Activated T-helper 1 cell treated with anti-CD3 and anti-CD28 coated beads, Interleukin-12 subunit alpha, Interleukin-12 subunit beta, Interleukin-2, Interleukin-4 antibody, amounts not matched to agents 30 ng/mL and 10 ng/mL and 1 ng/mL, durations not matched to agents 14 hours and 24 hours and 36 hours (primary cell): ENCODE measurements around the gene COIL. TPM values are rescaled to one million over a fixed set of nuclear protein-coding genes. Genes with fewer than 3 reads are reported as not detected.
A peak's percentile ranks its signal among the peaks of the same experiment; 100 is the strongest.

Source experiments
- DNase-seq: peaks from one replicate; pipeline ENCODE4 v3.0.0; 2021; ENCODE audit warnings: low spot score
- H3K27ac Mint-ChIP-seq: one replicate; pipeline ENCODE4 v1.8.0; 2021; ENCODE audit warnings: mild to moderate bottlenecking, mixed read lengths
- H3K27me3 Mint-ChIP-seq: one replicate; pipeline ENCODE4 v1.8.0; 2022; ENCODE audit warnings: mild to moderate bottlenecking, moderate library complexity, mixed read lengths; ENCODE audit not compliant: insufficient read depth
- H3K36me3 Mint-ChIP-seq: one replicate; pipeline ENCODE4 v1.8.0; 2021; ENCODE audit warnings: low read depth, mixed read lengths
- H3K4me1 Mint-ChIP-seq: one replicate; pipeline ENCODE4 v1.8.0; 2021; ENCODE audit warnings: low read depth, mixed read lengths
- H3K4me3 Mint-ChIP-seq: one replicate; pipeline ENCODE4 v1.8.0; 2021; ENCODE audit warnings: mild to moderate bottlenecking, moderate library complexity, mixed read lengths
- H3K9me3 Mint-ChIP-seq: one replicate; pipeline ENCODE4 v1.8.0; 2021; ENCODE audit warnings: mixed read lengths
- intact Hi-C: fragments of 100-400 bp; cut with micrococcal nuclease; formaldehyde crosslinking; loops from one replicate; pipeline ENCODE4 v1.15.1; 2024
- total RNA-seq: library from RNA; stranded (reverse); gene quantifications from 2 replicates; pipeline ENCODE4 v1.2.3, GENCODE V29; 2022

COIL gene
- total RNA-seq, 1 donor from 2014 or later = 21.0 TPM

DNA sequence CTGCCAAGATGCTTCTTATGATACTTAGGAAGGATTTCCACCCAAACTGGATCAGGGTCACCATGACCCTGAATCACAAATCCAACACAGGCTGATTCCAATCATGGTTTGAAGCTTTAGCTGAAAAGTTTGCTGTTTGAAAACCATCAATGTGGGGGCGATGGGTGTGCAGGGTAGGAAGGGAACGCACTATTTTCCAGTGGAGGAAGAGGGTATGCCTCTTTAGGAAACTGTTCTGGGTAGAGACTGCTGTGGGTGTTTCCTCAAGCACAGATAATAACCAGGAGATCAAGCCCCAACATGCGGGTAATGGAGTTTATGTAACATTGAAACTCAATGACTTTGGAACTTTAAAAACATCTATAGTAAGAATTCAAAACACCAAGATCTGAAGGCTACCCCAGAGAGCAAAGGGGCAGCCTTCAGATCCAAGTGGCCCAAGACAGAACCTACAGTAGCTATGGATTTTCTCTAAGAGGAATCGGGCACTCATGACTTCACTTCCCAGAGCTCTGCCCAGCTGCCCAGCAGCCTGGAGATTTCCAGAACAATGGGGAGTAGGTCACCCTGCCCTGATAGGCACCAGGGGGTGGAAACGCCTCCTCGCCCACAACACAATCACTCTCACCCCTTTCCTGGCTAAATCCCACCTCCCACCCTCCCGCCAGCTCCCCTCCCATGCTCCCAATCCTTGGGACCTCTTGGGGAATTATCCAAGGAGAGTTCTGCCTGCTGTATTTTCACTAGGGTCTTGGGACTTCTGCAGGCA, 69.8 kb downstream of the COIL start:
- Mint-ChIP-seq H3K4me3 (no peak overlapping the region), H3K27me3 (no peaks in the 10 kb centered on the region), H3K4me1 (no peaks in the 10 kb centered on the region), H3K36me3 (peaks cover 71% of the 10 kb centered on the region), H3K27ac (peak overlapping the region; percentile 15), H3K9me3 (peaks cover 13% of the 10 kb centered on the region)
- DNase-seq = no peak
- intact Hi-C loops = loop anchor here (1.0 kb wide), 1 partner anchor 49 kb away; no protein-coding TSS in a partner anchor

DNA sequence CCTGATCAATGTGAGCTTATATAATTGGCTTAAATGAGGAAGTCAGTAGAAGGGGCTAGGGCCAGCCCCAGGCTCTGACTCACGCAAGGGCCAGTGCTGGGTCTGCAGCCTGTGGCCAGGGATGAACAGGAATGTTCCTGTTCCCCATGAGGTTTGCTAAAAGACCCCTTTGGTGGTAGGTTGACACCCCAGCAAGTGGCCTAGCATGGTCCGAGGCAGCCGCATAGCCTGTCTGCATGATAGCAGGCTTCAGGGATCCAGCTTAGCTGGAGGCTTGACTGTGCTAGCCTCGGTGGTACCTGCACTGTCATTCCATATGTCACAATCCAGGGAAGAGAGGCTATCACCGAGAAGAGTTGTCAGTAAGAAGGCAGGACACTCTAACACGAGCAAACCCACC, 70.5 kb downstream of the COIL start:
- no peak overlapping the region for H3K4me3 Mint-ChIP-seq
- H3K27me3 Mint-ChIP-seq = no peaks in the 10 kb centered on the region
- peaks cover 13% of the 10 kb centered on the region for H3K9me3 Mint-ChIP-seq
- H3K36me3 Mint-ChIP-seq = peaks cover 65% of the 10 kb centered on the region
- no peak for DNase-seq
- peaks cover 2% of the 10 kb centered on the region for H3K4me1 Mint-ChIP-seq
- intact Hi-C loops = no loop called here
- no peak overlapping the region for H3K27ac Mint-ChIP-seq

Other genes with a start within 250 kb of the COIL start
- 3.1 TPM in 2 replicates for gene C17orf67, start 127.1 kb downstream of the COIL start, total RNA-seq
- 31.8 and 34.3 TPM in 2 replicates for gene DGKE, start 126.9 kb downstream of the COIL start, total RNA-seq
- gene TRIM25, start 47.0 kb downstream of the COIL start, total RNA-seq = 86.9 and 98.2 TPM in 2 replicates
- gene SCPEP1, start 17.1 kb upstream of the COIL start, total RNA-seq = 11.6 and 13.9 TPM in 2 replicates
- 53.8 and 59.9 TPM in 2 replicates for gene AKAP1, start 124.2 kb upstream of the COIL start, total RNA-seq